ENCODE data around the gene ENO2.

ENO2 gene

GRCh38 chr12:6963791-6964413 lies 49.5 kb downstream of the ENO2 start:
- Histone ChIP-seq H3K36me3 (ENCODE audit: insufficient read depth, low read length) (peaks cover 41% of the 10 kb centered on the region), H3K4me1 (ENCODE audit: insufficient read depth, low read length) (peaks cover 4% of the 10 kb centered on the region), H3K4me3 (ENCODE audit: low read length) (no peak overlapping the region), H3K9me3 (ENCODE audit: low read length) (no peaks in the 10 kb centered on the region), H2AFZ (ENCODE audit: low read depth, low read length) (no peak overlapping the region), H3K27me3 (ENCODE audit: insufficient read depth, low read length) (no peaks in the 10 kb centered on the region)

- Histone ChIP-seq H2AFZ (ENCODE audit: low read depth, low read length) (no peak overlapping the region), H3K36me3 (ENCODE audit: insufficient read depth, low read length) (peaks cover 45% of the 10 kb centered on the region), H3K9me3 (ENCODE audit: low read length) (no peaks in the 10 kb centered on the region)
These were observed 50.2 kb downstream of the ENO2 start for GRCh38 chr12:6964605-6965025.

GRCh38 chr12:6965026-6965661 lies 50.8 kb downstream of the ENO2 start:
- Histone ChIP-seq H3K9me3 (ENCODE audit: low read length) (no peaks in the 10 kb centered on the region), H3K4me1 (ENCODE audit: insufficient read depth, low read length) (peaks cover 10% of the 10 kb centered on the region), H3K4me3 (ENCODE audit: low read length) (no peak overlapping the region), H3K27me3 (ENCODE audit: insufficient read depth, low read length) (no peaks in the 10 kb centered on the region), H3K36me3 (ENCODE audit: insufficient read depth, low read length) (peaks cover 45% of the 10 kb centered on the region), H2AFZ (ENCODE audit: low read depth, low read length) (no peak overlapping the region)

More at GRCh38 chr12:6964605-6965025, 50.2 kb downstream of the ENO2 start:
- no peaks in the 10 kb centered on the region for H3K27me3 ChIP-seq (ENCODE audit: insufficient read depth, low read length)
- H3K4me1 ChIP-seq (ENCODE audit: insufficient read depth, low read length): peaks cover 10% of the 10 kb centered on the region
- no peak overlapping the region for H3K4me3 ChIP-seq (ENCODE audit: low read length)

GRCh38 chr12:6965714-6966113 lies 51.3 kb downstream of the ENO2 start:
- Histone ChIP-seq H3K9me3 (ENCODE audit: low read length) (no peaks in the 10 kb centered on the region), H2AFZ (ENCODE audit: low read depth, low read length) (no peak overlapping the region), H3K27me3 (ENCODE audit: insufficient read depth, low read length) (no peaks in the 10 kb centered on the region), H3K36me3 (ENCODE audit: insufficient read depth, low read length) (peaks cover 45% of the 10 kb centered on the region), H3K4me1 (ENCODE audit: insufficient read depth, low read length) (peaks cover 10% of the 10 kb centered on the region), H3K4me3 (ENCODE audit: low read length) (no peak overlapping the region)

GRCh38 chr12:6966351-6966750 lies 52.0 kb downstream of the ENO2 start:
- Histone ChIP-seq H3K4me3 (ENCODE audit: low read length) (no peak overlapping the region), H2AFZ (ENCODE audit: low read depth, low read length) (no peak overlapping the region), H3K27me3 (ENCODE audit: insufficient read depth, low read length) (no peaks in the 10 kb centered on the region), H3K9me3 (ENCODE audit: low read length) (no peaks in the 10 kb centered on the region), H3K36me3 (ENCODE audit: insufficient read depth, low read length) (peaks cover 45% of the 10 kb centered on the region), H3K4me1 (ENCODE audit: insufficient read depth, low read length) (peaks cover 11% of the 10 kb centered on the region)

DNA sequence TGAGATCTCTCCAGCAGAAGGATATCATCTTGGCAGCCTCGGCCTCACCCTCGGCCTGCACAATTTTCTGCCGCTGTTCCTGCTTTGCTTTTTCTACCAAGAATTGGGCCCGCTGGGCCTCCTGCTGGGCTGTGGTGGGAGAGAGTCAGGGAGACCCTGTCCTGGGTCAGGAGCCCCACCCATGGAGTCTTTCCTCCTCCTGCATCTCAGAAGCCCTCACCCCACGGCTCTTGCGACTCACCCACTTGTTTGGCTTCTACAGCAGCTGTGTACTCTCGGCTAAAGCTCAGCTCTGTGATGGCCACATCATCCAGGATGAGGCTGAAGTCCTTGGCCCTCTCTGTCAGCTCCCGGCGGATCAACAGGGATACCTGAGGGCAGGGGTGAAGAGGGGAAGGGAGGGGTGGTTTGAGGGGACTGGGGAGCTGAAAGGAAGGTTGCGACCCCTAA lies 53.3 kb downstream of the ENO2 start:
- no peak overlapping the region for H2AFZ ChIP-seq (ENCODE audit: low read depth, low read length)
- peaks cover 18% of the 10 kb centered on the region for H3K4me1 ChIP-seq (ENCODE audit: insufficient read depth, low read length)
- H3K9me3 ChIP-seq (ENCODE audit: low read length): no peaks in the 10 kb centered on the region
- H3K4me3 ChIP-seq (ENCODE audit: low read length): no peak overlapping the region
- H3K36me3 ChIP-seq (ENCODE audit: insufficient read depth, low read length): peaks cover 45% of the 10 kb centered on the region
- no peaks in the 10 kb centered on the region for H3K27me3 ChIP-seq (ENCODE audit: insufficient read depth, low read length)

GRCh38 chr12:6968426-6968825 lies 54.0 kb downstream of the ENO2 start:
- Histone ChIP-seq H3K36me3 (ENCODE audit: insufficient read depth, low read length) (peaks cover 45% of the 10 kb centered on the region), H3K9me3 (ENCODE audit: low read length) (no peaks in the 10 kb centered on the region), H3K4me1 (ENCODE audit: insufficient read depth, low read length) (peaks cover 18% of the 10 kb centered on the region), H2AFZ (ENCODE audit: low read depth, low read length) (no peak overlapping the region), H3K4me3 (ENCODE audit: low read length) (no peak overlapping the region), H3K27me3 (ENCODE audit: insufficient read depth, low read length) (no peaks in the 10 kb centered on the region)

GRCh38 chr12:6970096-6970527 lies 55.7 kb downstream of the ENO2 start:
- no peak overlapping the region for H2AFZ ChIP-seq (ENCODE audit: low read depth, low read length)
- peaks cover 18% of the 10 kb centered on the region for H3K4me1 ChIP-seq (ENCODE audit: insufficient read depth, low read length)
- peak overlapping the region; percentile 96 for H3K4me3 ChIP-seq (ENCODE audit: low read length)
- no peaks in the 10 kb centered on the region for H3K9me3 ChIP-seq (ENCODE audit: low read length)
- no peaks in the 10 kb centered on the region for H3K27me3 ChIP-seq (ENCODE audit: insufficient read depth, low read length)
- H3K36me3 ChIP-seq (ENCODE audit: insufficient read depth, low read length): peaks cover 55% of the 10 kb centered on the region

All from neuron (in vitro differentiated cells).